DND-41 (cell line): ENCODE results near the gene IQGAP3.

Experiments
- EZH2 ChIP-seq: IDR thresholded peaks from 3 replicates; pipeline ENCODE4 v1.6.1; 2012; ENCODE audit warnings: borderline replicate concordance, low read depth, mild to moderate bottlenecking, moderate library complexity, low read length, inconsistent platforms; ENCODE audit not compliant: severe bottlenecking
- TF ChIP-seq, protein P1 (sequence below): IDR thresholded peaks from 2 replicates; pipeline ENCODE4 v1.5.1; 2012; ENCODE audit warnings: borderline replicate concordance, low read length, moderate library complexity, mild to moderate bottlenecking; ENCODE audit not compliant: poor library complexity, severe bottlenecking; ENCODE audit errors: extremely low read depth

DNA sequence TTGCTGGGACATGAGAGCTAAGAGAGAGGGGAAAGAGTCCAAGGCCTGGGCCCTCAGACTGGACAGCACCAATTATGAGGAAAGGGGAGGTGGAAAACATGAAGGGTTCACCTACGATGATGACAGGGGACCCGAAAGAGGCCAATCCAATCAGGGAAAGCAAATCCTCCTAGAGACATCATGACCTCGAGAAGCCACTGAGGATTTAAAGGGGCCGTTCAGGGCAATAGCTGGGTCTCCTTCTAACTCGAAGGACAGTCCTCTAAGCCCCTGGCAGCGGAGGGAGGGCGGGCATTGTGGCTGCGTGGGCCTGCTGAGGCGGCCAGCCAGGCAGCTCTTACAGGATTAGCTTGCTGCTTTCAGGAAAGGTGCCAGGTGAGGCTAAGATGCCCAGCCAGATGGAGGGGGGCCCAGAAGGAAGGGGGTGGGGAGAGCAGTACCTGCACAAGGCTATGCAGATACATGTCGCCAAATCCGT is 79.2 kb downstream of the IQGAP3 start:
- TF ChIP-seq, protein P1, sequence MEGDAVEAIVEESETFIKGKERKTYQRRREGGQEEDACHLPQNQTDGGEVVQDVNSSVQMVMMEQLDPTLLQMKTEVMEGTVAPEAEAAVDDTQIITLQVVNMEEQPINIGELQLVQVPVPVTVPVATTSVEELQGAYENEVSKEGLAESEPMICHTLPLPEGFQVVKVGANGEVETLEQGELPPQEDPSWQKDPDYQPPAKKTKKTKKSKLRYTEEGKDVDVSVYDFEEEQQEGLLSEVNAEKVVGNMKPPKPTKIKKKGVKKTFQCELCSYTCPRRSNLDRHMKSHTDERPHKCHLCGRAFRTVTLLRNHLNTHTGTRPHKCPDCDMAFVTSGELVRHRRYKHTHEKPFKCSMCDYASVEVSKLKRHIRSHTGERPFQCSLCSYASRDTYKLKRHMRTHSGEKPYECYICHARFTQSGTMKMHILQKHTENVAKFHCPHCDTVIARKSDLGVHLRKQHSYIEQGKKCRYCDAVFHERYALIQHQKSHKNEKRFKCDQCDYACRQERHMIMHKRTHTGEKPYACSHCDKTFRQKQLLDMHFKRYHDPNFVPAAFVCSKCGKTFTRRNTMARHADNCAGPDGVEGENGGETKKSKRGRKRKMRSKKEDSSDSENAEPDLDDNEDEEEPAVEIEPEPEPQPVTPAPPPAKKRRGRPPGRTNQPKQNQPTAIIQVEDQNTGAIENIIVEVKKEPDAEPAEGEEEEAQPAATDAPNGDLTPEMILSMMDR: no peak
- no peak for TF ChIP-seq EZH2
